HepG2 (cell line): ENCODE data around the gene GNB3. TPM values are rescaled to one million over a fixed set of nuclear protein-coding genes. Genes with fewer than 3 reads are reported as not detected.

Experiments used
- HOXD1 ChIP-seq: sonication (generic); formaldehyde crosslinking; IDR thresholded peaks from 2 replicates; pipeline ENCODE4 v1.5.0; 2020; ENCODE audit warnings: missing genetic modification reagents
- JUND ChIP-seq: sonication (generic); formaldehyde crosslinking; IDR thresholded peaks from 2 replicates; pipeline ENCODE4 v1.8.0; 2022; ENCODE audit warnings: mild to moderate bottlenecking, missing genetic modification reagents
- MED1 ChIP-seq: sonication (generic); formaldehyde crosslinking; IDR thresholded peaks from 2 replicates; pipeline ENCODE4 v1.4.0; 2020; ENCODE audit warnings: missing genetic modification reagents
- REPIN1 ChIP-seq: sonication (generic); formaldehyde crosslinking; IDR thresholded peaks from 2 replicates; pipeline ENCODE4 v1.8.0; 2022; ENCODE audit warnings: missing genetic modification reagents, low read depth, mild to moderate bottlenecking, borderline replicate concordance
- SMC3 ChIP-seq: IDR thresholded peaks from 2 replicates; pipeline ENCODE4 v1.6.1; 2011; ENCODE audit warnings: low read length, improper control_type of control experiment
- SPEN ChIP-seq: sonication (generic); formaldehyde crosslinking; IDR thresholded peaks from 2 replicates; pipeline ENCODE4 v1.5.1; 2020; ENCODE audit warnings: low read depth, mild to moderate bottlenecking, missing genetic modification reagents
- TSC22D2 ChIP-seq: sonication (generic); formaldehyde crosslinking; IDR thresholded peaks from 2 replicates; pipeline ENCODE4 v1.5.1; 2020; ENCODE audit warnings: missing genetic modification reagents, mild to moderate bottlenecking, borderline replicate concordance
- ZNF296 ChIP-seq: sonication (generic); formaldehyde crosslinking; conservative IDR thresholded peaks from 2 replicates; pipeline ENCODE4 v1.5.0; 2020; ENCODE audit warnings: mild to moderate bottlenecking, missing genetic modification reagents
- ZNF326 ChIP-seq: sonication (generic); formaldehyde crosslinking; IDR thresholded peaks from 2 replicates; pipeline ENCODE4 v1.4.0; 2020; ENCODE audit warnings: missing genetic modification reagents, borderline replicate concordance
- ZNF670 ChIP-seq: sonication (generic); formaldehyde crosslinking; IDR thresholded peaks from 2 replicates; pipeline ENCODE4 v1.8.0; 2022; ENCODE audit warnings: mild to moderate bottlenecking, missing genetic modification reagents, borderline replicate concordance
- ZNF772 ChIP-seq: sonication (generic); formaldehyde crosslinking; IDR thresholded peaks from 2 replicates; pipeline ENCODE4 v1.5.0; 2020; ENCODE audit warnings: mild to moderate bottlenecking, missing genetic modification reagents
- ZZZ3 ChIP-seq: sonication (generic); formaldehyde crosslinking; IDR thresholded peaks from 2 replicates; pipeline ENCODE4 v1.4.0; 2020; ENCODE audit warnings: missing genetic modification reagents, mild to moderate bottlenecking, borderline replicate concordance
- polyA plus RNA-seq, 8 experiments: library from polyadenylated mRNA; depleted of rRNA in 3 of 8; stranded (reverse) in 7 of 8; unstranded in 1 of 8; fragments of >200 nt; fragmentation: Illumina TruSeq in 4 of 8; extraction: Trizol in 4 of 8; gene quantifications; 2 replicates each; pipeline versions ENCODE4 v1.2.1 to v1.2.3, GENCODE V29; 2011 to 2016; ENCODE audit warnings: low read depth in 4 of 8, missing spikeins in 1 of 8, mixed read lengths in 1 of 8; ENCODE audit not compliant: insufficient read depth in 1 of 8
- total RNA-seq, 5 experiments: library from RNA; depleted of rRNA; stranded (reverse); fragments of >200 nt; fragmentation: Illumina TruSeq; extraction: Trizol; gene quantifications; 2 replicates each; pipeline ENCODE4 v1.2.3, GENCODE V29; 2016; ENCODE audit warnings: low read depth in 1 of 5
- TF ChIP-seq, protein P1 (sequence below): sonication (generic); formaldehyde crosslinking; IDR thresholded peaks from 2 replicates; pipeline ENCODE4 v1.4.0; 2020; ENCODE audit warnings: missing genetic modification reagents, borderline replicate concordance
- TF ChIP-seq, protein P2 (sequence below): sonication (generic); formaldehyde crosslinking; IDR thresholded peaks from 2 replicates; pipeline ENCODE4 v1.4.0; 2020; ENCODE audit warnings: missing genetic modification reagents, low read depth, mild to moderate bottlenecking, borderline replicate concordance
- TF ChIP-seq, protein P3 (sequence below), 2 experiments: sonication (generic) in 1 of 2; formaldehyde crosslinking in 1 of 2; IDR thresholded peaks; 2 replicates each; pipeline versions ENCODE4 v1.5.1 to v1.6.1; 2011 to 2020; ENCODE audit warnings: borderline replicate concordance in 1 of 2, low read depth in 1 of 2, low read length in 1 of 2, mild to moderate bottlenecking in 1 of 2, missing genetic modification reagents in 1 of 2, moderate library complexity in 1 of 2
- TF ChIP-seq, protein P4 (sequence below): sonication (generic); formaldehyde crosslinking; IDR thresholded peaks from 2 replicates; pipeline ENCODE4 v1.8.0; 2022; ENCODE audit warnings: low read depth, missing genetic modification reagents
- TF ChIP-seq, protein P5 (sequence below): IDR thresholded peaks from 2 replicates; pipeline ENCODE4 v1.6.1; 2016; ENCODE audit warnings: missing compliant biosample characterization, missing genetic modification reagents, borderline replicate concordance
- TF ChIP-seq, protein P6 (sequence below): IDR thresholded peaks from 2 replicates; pipeline ENCODE4 v1.6.1; 2016; ENCODE audit warnings: mild to moderate bottlenecking, missing biosample characterization, missing genetic modification reagents

Gene GNB3
- total and polyA plus RNA-seq, 2 of the 13 experiments (the other 11 are each of a cell fraction or from before 2014, with no cell fraction given) = 1.3 to 3.6 TPM

DNA sequence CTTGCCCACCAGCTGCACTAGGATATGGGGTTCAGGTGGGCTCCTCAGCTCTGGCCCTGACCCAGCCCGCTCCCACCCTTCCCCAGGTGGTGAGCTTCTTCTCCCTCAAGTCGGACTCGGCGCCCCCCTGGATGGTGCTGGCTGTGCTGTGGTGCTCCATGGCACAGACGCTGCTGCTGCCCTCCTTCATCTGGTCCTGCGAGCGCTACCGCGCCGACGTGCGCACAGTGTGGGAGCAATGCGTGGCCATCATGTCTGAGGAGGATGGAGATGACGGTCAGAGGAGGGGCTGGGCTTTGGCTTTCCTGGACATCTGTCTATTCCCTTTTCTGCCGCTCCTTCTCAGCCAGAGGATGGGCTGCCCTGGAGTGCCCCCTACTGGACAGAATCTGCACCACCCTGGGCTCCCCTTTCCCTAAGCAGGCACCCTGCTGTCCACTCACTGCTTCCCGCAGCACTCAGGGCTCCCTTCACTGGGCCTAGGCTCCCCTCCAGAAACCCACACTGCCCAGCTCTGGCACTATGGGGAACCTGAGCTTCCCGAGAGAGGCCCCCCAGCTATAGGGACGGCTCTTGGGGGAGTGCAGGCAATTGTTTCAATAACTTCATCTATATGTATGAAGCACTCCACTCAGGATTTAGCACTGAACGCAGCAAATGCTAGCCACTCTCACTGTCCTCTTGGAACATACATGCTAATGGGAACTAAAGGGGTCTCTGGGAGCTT, 15.2 kb upstream of the GNB3 start (continued):
- TF ChIP-seq, protein P1, sequence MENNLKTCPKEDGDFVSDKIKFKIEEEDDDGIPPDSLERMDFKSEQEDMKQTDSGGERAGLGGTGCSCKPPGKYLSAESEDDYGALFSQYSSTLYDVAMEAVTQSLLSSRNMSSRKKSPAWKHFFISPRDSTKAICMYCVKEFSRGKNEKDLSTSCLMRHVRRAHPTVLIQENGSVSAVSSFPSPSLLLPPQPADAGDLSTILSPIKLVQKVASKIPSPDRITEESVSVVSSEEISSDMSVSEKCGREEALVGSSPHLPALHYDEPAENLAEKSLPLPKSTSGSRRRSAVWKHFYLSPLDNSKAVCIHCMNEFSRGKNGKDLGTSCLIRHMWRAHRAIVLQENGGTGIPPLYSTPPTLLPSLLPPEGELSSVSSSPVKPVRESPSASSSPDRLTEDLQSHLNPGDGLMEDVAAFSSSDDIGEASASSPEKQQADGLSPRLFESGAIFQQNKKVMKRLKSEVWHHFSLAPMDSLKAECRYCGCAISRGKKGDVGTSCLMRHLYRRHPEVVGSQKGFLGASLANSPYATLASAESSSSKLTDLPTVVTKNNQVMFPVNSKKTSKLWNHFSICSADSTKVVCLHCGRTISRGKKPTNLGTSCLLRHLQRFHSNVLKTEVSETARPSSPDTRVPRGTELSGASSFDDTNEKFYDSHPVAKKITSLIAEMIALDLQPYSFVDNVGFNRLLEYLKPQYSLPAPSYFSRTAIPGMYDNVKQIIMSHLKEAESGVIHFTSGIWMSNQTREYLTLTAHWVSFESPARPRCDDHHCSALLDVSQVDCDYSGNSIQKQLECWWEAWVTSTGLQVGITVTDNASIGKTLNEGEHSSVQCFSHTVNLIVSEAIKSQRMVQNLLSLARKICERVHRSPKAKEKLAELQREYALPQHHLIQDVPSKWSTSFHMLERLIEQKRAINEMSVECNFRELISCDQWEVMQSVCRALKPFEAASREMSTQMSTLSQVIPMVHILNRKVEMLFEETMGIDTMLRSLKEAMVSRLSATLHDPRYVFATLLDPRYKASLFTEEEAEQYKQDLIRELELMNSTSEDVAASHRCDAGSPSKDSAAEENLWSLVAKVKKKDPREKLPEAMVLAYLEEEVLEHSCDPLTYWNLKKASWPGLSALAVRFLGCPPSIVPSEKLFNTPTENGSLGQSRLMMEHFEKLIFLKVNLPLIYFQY (CRISPR knock-in tag) = no peak
- TF ChIP-seq, protein P2, sequence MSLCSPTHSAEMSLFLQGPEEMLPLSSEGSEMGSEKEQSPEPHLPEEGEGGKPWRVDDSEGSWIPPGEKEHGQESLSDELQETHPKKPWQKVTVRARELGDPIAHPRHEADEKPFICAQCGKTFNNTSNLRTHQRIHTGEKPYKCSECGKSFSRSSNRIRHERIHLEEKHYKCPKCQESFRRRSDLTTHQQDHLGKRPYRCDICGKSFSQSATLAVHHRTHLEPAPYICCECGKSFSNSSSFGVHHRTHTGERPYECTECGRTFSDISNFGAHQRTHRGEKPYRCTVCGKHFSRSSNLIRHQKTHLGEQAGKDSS (CRISPR knock-in tag) = no peak
- no peak for TF ChIP-seq SPEN (CRISPR knock-in tag)
- no peak for TF ChIP-seq HOXD1
- TF ChIP-seq, protein P3, sequence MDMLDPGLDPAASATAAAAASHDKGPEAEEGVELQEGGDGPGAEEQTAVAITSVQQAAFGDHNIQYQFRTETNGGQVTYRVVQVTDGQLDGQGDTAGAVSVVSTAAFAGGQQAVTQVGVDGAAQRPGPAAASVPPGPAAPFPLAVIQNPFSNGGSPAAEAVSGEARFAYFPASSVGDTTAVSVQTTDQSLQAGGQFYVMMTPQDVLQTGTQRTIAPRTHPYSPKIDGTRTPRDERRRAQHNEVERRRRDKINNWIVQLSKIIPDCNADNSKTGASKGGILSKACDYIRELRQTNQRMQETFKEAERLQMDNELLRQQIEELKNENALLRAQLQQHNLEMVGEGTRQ (IDR thresholded peaks at IDR 0.05; ENCODE audit: low read depth, low read length) = no peak
- TF ChIP-seq, protein P3 (CRISPR knock-in tag; IDR thresholded peaks at IDR 0.05; ENCODE audit: borderline replicate concordance) = no peak
- TF ChIP-seq, protein P4, sequence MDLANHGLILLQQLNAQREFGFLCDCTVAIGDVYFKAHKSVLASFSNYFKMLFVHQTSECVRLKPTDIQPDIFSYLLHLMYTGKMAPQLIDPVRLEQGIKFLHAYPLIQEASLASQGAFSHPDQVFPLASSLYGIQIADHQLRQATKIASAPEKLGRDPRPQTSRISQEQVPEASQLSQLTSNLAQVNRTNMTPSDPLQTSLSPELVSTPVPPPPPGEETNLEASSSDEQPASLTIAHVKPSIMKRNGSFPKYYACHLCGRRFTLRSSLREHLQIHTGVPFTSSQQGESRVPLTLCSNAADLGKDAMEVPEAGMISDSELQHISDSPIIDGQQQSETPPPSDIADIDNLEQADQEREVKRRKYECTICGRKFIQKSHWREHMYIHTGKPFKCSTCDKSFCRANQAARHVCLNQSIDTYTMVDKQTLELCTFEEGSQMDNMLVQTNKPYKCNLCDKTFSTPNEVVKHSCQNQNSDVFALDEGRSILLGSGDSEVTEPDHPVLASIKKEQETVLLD (CRISPR knock-in tag) = no peak
- TF ChIP-seq ZZZ3 (CRISPR knock-in tag) = no peak
- TF ChIP-seq, protein P5, sequence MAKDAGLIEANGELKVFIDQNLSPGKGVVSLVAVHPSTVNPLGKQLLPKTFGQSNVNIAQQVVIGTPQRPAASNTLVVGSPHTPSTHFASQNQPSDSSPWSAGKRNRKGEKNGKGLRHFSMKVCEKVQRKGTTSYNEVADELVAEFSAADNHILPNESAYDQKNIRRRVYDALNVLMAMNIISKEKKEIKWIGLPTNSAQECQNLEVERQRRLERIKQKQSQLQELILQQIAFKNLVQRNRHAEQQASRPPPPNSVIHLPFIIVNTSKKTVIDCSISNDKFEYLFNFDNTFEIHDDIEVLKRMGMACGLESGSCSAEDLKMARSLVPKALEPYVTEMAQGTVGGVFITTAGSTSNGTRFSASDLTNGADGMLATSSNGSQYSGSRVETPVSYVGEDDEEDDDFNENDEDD (CRISPR knock-in tag) = no peak
- peak; percentile 71 for TF ChIP-seq ZNF326 (CRISPR knock-in tag)
- TF ChIP-seq SMC3 = peak; percentile 63
- TF ChIP-seq, protein P6, sequence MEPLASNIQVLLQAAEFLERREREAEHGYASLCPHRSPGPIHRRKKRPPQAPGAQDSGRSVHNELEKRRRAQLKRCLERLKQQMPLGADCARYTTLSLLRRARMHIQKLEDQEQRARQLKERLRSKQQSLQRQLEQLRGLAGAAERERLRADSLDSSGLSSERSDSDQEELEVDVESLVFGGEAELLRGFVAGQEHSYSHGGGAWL (CRISPR knock-in tag) = no peak
- TF ChIP-seq ZNF296 (CRISPR knock-in tag) = no peak
- TF ChIP-seq TSC22D2 (CRISPR knock-in tag) = no peak
- TF ChIP-seq MED1 (CRISPR knock-in tag) = no peak
- peak; percentile 68; the same call in 1 of the 2 replicates for TF ChIP-seq REPIN1 (CRISPR knock-in tag)
- TF ChIP-seq ZNF772 (CRISPR knock-in tag) = 0 out of 2 replicates have a peak, but pooled peaks have one; percentile 70
- TF ChIP-seq ZNF670 (CRISPR knock-in tag) = no peak
- TF ChIP-seq JUND (CRISPR knock-in tag) = no peak
